ENCODE measurements around the gene IRAG1. TPM values are rescaled to one million over a fixed set of nuclear protein-coding genes. Genes with fewer than 3 reads are reported as not detected.
A peak's percentile ranks its signal among the peaks of the same experiment; 100 is the strongest.

The IRAG1 gene
- total RNA-seq (1 to 10 TPM; 3.9 to 9.4 (median 4.4) TPM), polyA plus RNA-seq (1 to 10 TPM; 1.4 to 2.4 (median 1.8) TPM)
- long read RNA-seq, donor 1, partial matches to known transcripts: 1 of 2 reads
- long read RNA-seq, donor 1, other reads (novel, unspliced or antisense): 1 of 2 reads
- long read RNA-seq, donor 2, partial matches to known transcripts: 3 of 5 reads
- long read RNA-seq, donor 2, other reads (novel, unspliced or antisense): 2 of 5 reads

GRCh38 chr11:10693509-10694081 is at the start of gene IRAG1:
TSS of gene IRAG1 (minus strand) at chr11:10693755. CDS start at chr11:10693602, 153 bp downstream.
- no peaks in the 10 kb centered on the region for H3K4me1 ChIP-seq
- no peaks in the 10 kb centered on the region for H3K9me3 ChIP-seq
- H3K36me3 ChIP-seq (ENCODE audit: insufficient read depth in 1 of 2, low read depth in 1 of 2): no peaks in the 10 kb centered on the region
- WGBS, 3 donors: 34 to 53% (median 35%) methylated on average over 18 of the region's 18 CpGs
- peak within 1 kb of the TSS; percentile 41 for H3K27ac ChIP-seq
- DNase-seq (peak; percentile 40 to 69), ATAC-seq (peak; percentile 34 to 67 (median 54))
- H3K4me3 ChIP-seq: peak within 1 kb of the TSS; percentile 55
- no peak for TF ChIP-seq CTCF (IDR thresholded peaks at IDR 0.05)
- intact Hi-C loops (cut with DNase I): no loop called here
- H3K27me3 ChIP-seq (ENCODE audit: insufficient read depth in 3 of 3, low read length in 2 of 3): no peaks in the 10 kb centered on the region

DNA sequence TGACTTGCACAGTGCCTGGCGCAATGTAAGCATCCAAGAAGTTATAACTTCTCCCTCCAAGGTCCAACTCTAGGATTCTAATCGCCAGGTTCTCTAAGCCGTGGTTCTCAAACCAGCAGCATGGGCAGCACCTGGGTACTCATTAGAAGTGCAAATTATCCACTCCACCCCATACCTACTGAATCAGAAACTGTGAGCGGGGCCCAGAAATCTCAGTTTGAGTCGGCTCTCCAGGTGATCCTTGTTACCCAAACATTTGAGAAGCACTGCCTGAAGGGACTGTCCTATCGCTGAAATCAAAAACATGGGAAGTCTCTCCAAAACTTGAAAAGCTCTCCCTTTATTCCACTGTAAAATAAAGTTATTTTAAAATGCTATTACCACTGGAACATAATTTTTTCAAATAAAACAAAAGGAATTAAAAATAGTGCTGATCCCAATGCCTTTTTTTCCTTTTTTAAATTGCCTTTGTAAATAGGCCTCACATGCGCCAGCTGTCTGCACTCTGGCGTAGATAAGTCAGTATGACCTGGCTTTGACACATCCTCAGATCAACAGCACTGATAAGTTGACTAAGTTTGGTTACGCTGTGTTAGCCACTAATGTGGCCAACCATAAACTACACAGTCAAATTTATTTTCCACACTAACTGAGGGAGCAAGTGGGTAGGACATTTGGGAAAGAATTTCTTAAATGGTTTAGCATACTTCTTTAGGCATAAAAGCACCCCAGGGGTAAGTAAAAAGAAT is 49.1 kb upstream of the IRAG1 start:
- WGBS, 3 donors: 67 to 78% (median 70%) methylated on average over 9 of the region's 9 CpGs
- intact Hi-C loops (cut with DNase I): no loop called here
- H3K27ac ChIP-seq: no peak overlapping the region
- no peaks in the 10 kb centered on the region for H3K4me1 ChIP-seq
- DNase-seq (no peak), ATAC-seq (no peak)
- H3K9me3 ChIP-seq: no peaks in the 10 kb centered on the region
- no peaks in the 10 kb centered on the region for H3K36me3 ChIP-seq (ENCODE audit: insufficient read depth in 1 of 2, low read depth in 1 of 2)
- no peak overlapping the region for H3K4me3 ChIP-seq
- no peak for TF ChIP-seq CTCF (IDR thresholded peaks at IDR 0.05)
- H3K27me3 ChIP-seq (ENCODE audit: insufficient read depth in 3 of 3, low read length in 2 of 3): no peaks in the 10 kb centered on the region

DNA sequence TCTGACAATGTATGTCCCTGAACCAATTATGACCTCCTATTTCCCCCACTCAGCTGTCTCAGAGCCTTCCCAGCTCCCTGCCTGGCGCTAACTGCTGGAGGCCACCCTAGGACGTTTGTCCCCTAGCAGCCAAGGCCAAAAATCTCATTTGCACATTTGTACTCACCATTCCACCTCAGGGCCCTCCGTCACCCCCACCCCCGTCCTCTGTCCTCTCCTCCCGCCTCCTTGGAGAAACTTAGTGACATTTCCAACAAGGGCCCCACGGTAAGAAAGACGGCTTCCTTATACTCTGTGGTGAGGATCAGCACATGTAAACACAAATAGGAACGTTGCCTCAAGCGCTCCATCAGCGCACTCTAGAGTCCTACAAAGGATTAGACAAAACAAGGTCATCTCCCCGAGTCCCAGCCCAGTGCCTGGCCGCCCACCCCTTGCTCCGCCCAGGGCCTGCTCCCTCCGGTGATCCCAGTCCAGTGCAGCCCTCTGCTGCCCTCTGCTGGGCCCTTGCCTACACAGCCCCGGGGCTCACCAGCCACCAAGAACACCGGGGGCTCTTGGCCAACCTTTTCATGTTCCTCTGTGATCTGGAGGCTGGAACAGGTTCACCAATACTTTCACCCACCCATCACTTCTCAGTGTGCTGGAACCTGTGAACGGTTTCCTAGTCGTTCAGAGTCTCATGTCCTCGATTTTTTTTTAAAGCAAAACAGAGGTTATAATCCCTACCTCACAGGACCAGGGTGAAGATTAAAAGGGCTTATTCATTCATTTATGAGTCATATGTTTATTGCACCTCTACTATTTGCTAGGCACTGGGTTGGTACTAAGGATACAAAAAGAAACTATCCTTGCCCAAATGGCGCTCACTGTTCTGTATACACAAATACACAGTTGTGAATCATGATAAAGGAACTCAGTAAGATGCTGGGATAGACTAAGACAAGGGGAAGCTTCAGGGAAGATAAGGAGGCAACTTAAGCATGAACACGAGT is 42.2 kb upstream of the IRAG1 start:
- intact Hi-C loops (cut with DNase I): loop anchor here (1.0 to 10.0 kb wide), 7 partner anchors 58 to 329 kb away; partner anchors contain the start of gene RNF141 (in 1 of the 2)
- peak; percentile 98 to 99 (median 98) for ATAC-seq
- Histone ChIP-seq H3K27ac (peak overlapping the region; percentile 82), H3K9me3 (no peaks in the 10 kb centered on the region), H3K36me3 (ENCODE audit: insufficient read depth in 1 of 2, low read depth in 1 of 2) (no peaks in the 10 kb centered on the region), H3K4me1 (peaks cover 5% of the 10 kb centered on the region), H3K27me3 (ENCODE audit: insufficient read depth in 3 of 3, low read length in 2 of 3) (no peaks in the 10 kb centered on the region), H3K4me3 (peak overlapping the region; percentile 34)
- DNase-seq: peak; percentile 95 to 98
- TF ChIP-seq CTCF (IDR thresholded peaks at IDR 0.05): peak; percentile 99
- WGBS, 3 donors: 9 to 10% (median 9%) methylated on average over 21 of the region's 21 CpGs

DNA sequence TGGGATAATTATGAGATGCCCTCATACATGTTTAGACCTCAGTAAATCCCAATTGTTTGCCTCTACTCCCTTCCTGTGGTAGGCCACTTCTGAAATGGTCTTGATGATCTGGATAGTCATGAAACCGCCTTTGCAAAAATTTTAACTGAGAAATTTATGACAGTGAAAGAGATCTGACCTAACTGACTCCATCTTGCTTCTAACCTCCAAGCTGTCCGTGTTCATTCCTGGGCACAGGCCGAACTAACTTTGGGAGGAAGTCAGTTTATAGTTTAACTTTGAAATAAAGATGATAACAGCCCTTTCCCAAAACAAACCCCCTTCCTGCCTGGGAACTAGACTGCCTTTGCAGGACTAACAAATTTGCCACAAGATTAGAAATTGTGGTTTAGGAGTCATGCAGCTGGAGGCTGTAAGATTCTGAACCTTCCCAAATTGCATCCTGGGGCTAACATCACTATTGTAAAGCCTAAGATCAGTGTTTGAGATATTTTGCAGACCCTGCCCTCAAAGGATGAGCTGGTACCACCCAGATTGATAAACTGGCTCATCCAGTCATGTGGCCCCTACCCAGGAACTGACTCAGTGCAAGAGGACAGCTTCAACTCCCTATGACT is 37.6 kb upstream of the IRAG1 start:
- no peaks in the 10 kb centered on the region for H3K27me3 ChIP-seq (ENCODE audit: insufficient read depth in 3 of 3, low read length in 2 of 3)
- no peak overlapping the region for H3K27ac ChIP-seq
- peaks cover 5% of the 10 kb centered on the region for H3K4me1 ChIP-seq
- no peak for ATAC-seq
- 90 to 97% (median 96%) methylated on average over 3 of the region's 3 CpGs for WGBS, 3 donors
- no peak overlapping the region for H3K4me3 ChIP-seq
- DNase-seq: no peak
- intact Hi-C loops (cut with DNase I): loop anchor here in 1 of 2 donors (5.0 to 10.0 kb wide), 3 partner anchors 54 to 216 kb away; no protein-coding TSS in a partner anchor
- H3K36me3 ChIP-seq (ENCODE audit: insufficient read depth in 1 of 2, low read depth in 1 of 2): no peaks in the 10 kb centered on the region
- TF ChIP-seq CTCF (IDR thresholded peaks at IDR 0.05): no peak
- no peaks in the 10 kb centered on the region for H3K9me3 ChIP-seq
